H1 (cell line): ENCODE data around the gene GTSE1.

Source experiments
- EZH2 ChIP-seq: fragments of 200-600 bp; sonication (generic); IDR thresholded peaks from 2 replicates; pipeline ENCODE4 v1.7.1; 2012; ENCODE audit warnings: low read depth, mild to moderate bottlenecking, moderate library complexity, low read length, inconsistent platforms; ENCODE audit not compliant: severe bottlenecking
- JUN ChIP-seq: IDR thresholded peaks from 2 replicates; pipeline ENCODE4 v1.6.1; 2011; ENCODE audit warnings: low read depth, mild to moderate bottlenecking, improper control_type of control experiment, low read length
- POLR2A ChIP-seq, 2 experiments: IDR thresholded peaks; 1 replicate in 1 of 2; 2 replicates in 1 of 2; pipeline ENCODE4 v1.6.1; 2011; ENCODE audit warnings: low read depth in 2 of 2, low read length in 2 of 2, mild to moderate bottlenecking in 2 of 2; ENCODE audit errors: control extremely low read depth in 1 of 2
- RAD21 ChIP-seq, 2 experiments: IDR thresholded peaks in 1 of 2; conservative IDR thresholded peaks in 1 of 2; 2 replicates each; pipeline ENCODE4 v1.6.1; 2011; ENCODE audit warnings: low read depth in 2 of 2, low read length in 2 of 2, improper control_type of control experiment in 1 of 2, inconsistent platforms in 1 of 2, mild to moderate bottlenecking in 1 of 2, moderate library complexity in 1 of 2
- TF ChIP-seq, protein P1 (sequence below), 3 experiments: IDR thresholded peaks; 1 replicate in 2 of 3; 2 replicates in 1 of 3; pipeline versions ENCODE4 v1.5.1 to v1.6.1; 2011; ENCODE audit warnings: low read length in 3 of 3, mild to moderate bottlenecking in 3 of 3, inconsistent platforms in 2 of 3, low read depth in 1 of 3, moderate library complexity in 1 of 3; ENCODE audit not compliant: insufficient read depth in 1 of 3; ENCODE audit errors: control extremely low read depth in 1 of 3

DNA sequence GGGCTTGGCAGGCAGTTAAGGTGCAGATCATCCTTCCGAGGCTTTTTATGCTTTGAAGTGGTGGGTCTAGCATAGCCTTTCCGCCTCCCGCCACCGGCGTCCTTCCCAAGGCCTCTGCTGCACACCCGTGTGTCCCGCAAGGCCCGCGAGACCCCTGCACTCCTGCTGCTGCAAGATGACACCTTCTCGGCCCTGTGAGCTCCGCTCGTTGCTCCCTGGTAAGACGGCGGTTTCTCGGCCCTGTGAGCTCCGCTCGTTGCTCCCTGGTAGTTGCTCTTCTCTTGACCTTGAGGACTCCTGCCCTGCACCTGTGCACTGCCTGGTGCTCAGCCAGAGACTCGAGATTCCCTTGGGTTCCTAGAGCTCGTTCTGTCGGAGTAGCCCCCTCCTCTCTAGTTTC, 21.0 kb downstream of the GTSE1 start:
- TF ChIP-seq, protein P1, sequence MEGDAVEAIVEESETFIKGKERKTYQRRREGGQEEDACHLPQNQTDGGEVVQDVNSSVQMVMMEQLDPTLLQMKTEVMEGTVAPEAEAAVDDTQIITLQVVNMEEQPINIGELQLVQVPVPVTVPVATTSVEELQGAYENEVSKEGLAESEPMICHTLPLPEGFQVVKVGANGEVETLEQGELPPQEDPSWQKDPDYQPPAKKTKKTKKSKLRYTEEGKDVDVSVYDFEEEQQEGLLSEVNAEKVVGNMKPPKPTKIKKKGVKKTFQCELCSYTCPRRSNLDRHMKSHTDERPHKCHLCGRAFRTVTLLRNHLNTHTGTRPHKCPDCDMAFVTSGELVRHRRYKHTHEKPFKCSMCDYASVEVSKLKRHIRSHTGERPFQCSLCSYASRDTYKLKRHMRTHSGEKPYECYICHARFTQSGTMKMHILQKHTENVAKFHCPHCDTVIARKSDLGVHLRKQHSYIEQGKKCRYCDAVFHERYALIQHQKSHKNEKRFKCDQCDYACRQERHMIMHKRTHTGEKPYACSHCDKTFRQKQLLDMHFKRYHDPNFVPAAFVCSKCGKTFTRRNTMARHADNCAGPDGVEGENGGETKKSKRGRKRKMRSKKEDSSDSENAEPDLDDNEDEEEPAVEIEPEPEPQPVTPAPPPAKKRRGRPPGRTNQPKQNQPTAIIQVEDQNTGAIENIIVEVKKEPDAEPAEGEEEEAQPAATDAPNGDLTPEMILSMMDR (IDR thresholded peaks at IDR 0.05; ENCODE audit: control extremely low read depth in 1 of 3, insufficient read depth in 1 of 3, low read depth in 1 of 3, low read length in 3 of 3): no peak
- TF ChIP-seq JUN: no peak
- TF ChIP-seq POLR2A (IDR thresholded peaks at IDR 0.05; ENCODE audit: control extremely low read depth in 1 of 2, low read depth in 2 of 2, low read length in 2 of 2): no peak
- TF ChIP-seq RAD21 (IDR thresholded peaks at IDR 0.05 in 1 of 2, conservative IDR thresholded peaks at IDR 0.05 in 1 of 2; ENCODE audit: low read depth in 2 of 2, low read length in 2 of 2): no peak
- no peak for TF ChIP-seq EZH2
